Bronchial epithelial cell (primary cell): ENCODE data around the gene COX5A. TPM values are rescaled to one million over a fixed set of nuclear protein-coding genes. Genes with fewer than 3 reads are reported as not detected.
A peak's percentile ranks its signal among the peaks of the same experiment; 100 is the strongest.

ENCODE experiments used
- DNase-seq: peaks from one replicate; pipeline ENCODE4 v3.0.0-alpha.2; 2010; ENCODE audit warnings: low read depth
- FAIRE-seq: peaks from 2 replicates; lab custom pipeline; 2011; peaks lifted over from hg19 to GRCh38; lab: Jason Lieb, UNC
- H3K27me3 ChIP-seq: 2 replicates; pipeline ENCODE4 v1.5.1; 2011; ENCODE audit warnings: low read length; ENCODE audit not compliant: control insufficient read depth, insufficient read depth
- H3K36me3 ChIP-seq: 2 replicates; pipeline ENCODE4 v1.5.1; 2011; ENCODE audit warnings: low read length; ENCODE audit not compliant: control insufficient read depth, insufficient read depth
- H3K4me3 ChIP-seq: 2 replicates; pipeline ENCODE4 v1.5.1; 2011; ENCODE audit warnings: mild to moderate bottlenecking, low read depth, low read length, control low read depth
- total RNA-seq: library from RNA; depleted of rRNA; stranded (reverse); fragments of >200 nt; gene quantifications from 2 replicates; pipeline ENCODE4 v1.2.1, GENCODE V29; 2014
- TF ChIP-seq, protein P1 (sequence below): IDR thresholded peaks from 2 replicates; pipeline ENCODE4 v1.5.1; 2011; ENCODE audit warnings: mild to moderate bottlenecking, moderate library complexity, low read length, control low read depth, inconsistent platforms; ENCODE audit not compliant: insufficient read depth, severe bottlenecking

COX5A gene
- 55.3 and 66.6 TPM in 2 replicates for total RNA-seq

DNA sequence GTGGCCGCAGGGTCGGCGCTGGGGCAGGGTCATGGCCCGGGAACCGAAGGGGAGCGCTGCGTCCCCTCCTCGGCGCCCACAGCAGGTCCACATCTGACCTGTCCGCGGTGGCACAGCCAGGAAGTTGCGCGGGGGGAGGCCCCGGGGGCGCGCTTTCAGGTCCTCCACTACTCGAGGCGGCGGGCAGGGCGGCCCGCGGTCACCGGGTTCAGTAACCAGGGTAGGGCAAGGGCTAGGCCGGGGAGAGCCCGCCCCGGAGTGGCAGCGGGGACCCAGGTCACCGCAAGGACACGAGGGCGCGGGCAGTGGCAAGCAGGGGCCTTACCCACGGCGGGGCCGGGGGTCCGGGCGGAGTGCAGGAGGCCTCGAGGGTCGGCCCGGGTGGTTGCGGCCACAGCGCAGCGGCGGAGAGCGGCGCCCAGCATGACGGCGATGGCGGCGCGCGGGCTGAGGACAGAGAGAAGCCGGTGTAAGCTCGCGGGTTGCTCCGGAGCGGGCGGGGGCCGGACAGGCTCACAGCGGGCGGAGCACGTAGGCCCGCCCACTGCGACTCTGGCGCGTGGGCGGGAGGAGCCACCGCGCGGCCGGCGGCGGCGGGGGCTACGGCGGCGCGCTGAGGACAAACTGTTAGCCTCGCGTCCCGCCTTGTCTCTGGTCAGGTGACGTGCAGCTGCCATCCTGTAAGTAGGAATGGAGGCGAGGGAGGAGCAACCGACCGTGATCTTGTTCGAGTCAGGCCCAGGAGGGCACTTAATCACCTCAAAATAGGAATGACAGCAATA is at the start of gene COX5A:
COX5A (minus strand) TSS at position 484 of the 782 bp plus-strand sequence; CDS start at position 425, 59 bp downstream.
- TF ChIP-seq, protein P1, sequence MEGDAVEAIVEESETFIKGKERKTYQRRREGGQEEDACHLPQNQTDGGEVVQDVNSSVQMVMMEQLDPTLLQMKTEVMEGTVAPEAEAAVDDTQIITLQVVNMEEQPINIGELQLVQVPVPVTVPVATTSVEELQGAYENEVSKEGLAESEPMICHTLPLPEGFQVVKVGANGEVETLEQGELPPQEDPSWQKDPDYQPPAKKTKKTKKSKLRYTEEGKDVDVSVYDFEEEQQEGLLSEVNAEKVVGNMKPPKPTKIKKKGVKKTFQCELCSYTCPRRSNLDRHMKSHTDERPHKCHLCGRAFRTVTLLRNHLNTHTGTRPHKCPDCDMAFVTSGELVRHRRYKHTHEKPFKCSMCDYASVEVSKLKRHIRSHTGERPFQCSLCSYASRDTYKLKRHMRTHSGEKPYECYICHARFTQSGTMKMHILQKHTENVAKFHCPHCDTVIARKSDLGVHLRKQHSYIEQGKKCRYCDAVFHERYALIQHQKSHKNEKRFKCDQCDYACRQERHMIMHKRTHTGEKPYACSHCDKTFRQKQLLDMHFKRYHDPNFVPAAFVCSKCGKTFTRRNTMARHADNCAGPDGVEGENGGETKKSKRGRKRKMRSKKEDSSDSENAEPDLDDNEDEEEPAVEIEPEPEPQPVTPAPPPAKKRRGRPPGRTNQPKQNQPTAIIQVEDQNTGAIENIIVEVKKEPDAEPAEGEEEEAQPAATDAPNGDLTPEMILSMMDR = no peak
- peak within 1 kb of the TSS; percentile 81 for H3K4me3 ChIP-seq
- DNase-seq (peak; percentile 90), FAIRE-seq (no peak)
- H3K27me3 ChIP-seq = no peaks in the 10 kb centered on the region
- no peaks in the 10 kb centered on the region for H3K36me3 ChIP-seq

DNA sequence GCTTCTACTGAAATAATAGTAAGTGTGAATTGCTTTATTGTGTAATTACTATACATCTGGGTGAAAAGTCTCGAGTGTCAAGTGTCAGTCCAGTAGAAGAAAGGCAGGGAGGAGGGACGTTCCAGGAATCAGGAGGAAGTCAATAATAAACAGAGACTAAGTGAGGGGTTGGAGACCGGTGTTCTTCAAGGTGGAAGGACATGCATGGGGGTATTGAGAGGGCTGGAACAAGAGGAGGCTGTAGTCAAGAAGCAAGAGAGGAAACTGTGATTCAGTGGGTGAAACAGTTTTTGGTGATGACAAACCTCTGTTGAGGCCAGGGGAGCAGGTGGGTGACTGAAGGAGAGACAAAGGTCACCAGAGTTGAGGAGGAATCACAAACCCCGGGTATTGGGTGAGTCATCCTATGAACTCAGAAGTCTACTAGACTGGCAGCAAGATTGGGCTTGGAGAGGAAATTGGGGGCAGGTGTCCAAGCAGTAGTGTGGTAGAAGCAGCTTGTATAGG is 45.9 kb upstream of the COX5A start:
- DNase-seq (peak; percentile 72), FAIRE-seq (no peak)
- Histone ChIP-seq H3K4me3 (no peak overlapping the region), H3K27me3 (peaks cover 1% of the 10 kb centered on the region), H3K36me3 (no peaks in the 10 kb centered on the region)
- TF ChIP-seq, protein P1 = no peak

DNA sequence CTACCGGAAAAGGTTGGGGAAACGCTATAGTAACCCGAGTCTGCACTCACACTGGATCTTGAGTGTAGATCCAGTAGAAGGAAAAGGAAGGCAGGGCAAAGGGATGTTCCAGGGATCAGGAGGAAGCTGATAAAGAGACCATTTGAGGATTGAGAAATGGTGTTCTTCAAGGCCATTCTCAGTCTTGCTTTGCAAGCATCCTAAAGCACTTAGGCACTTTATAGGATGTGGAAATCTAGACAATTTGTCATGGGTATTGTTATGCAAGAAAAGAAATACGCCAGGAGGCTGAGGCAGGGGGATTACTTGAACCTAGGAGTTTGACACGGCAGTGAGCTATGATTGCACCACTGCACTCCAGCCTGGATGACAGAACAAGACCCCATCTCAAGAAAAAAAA is 44.3 kb upstream of the COX5A start:
- Histone ChIP-seq H3K27me3 (peaks cover 1% of the 10 kb centered on the region), H3K36me3 (no peaks in the 10 kb centered on the region), H3K4me3 (no peak overlapping the region)
- DNase-seq = no peak
- FAIRE-seq = no peak
- TF ChIP-seq, protein P1 = no peak

DNA sequence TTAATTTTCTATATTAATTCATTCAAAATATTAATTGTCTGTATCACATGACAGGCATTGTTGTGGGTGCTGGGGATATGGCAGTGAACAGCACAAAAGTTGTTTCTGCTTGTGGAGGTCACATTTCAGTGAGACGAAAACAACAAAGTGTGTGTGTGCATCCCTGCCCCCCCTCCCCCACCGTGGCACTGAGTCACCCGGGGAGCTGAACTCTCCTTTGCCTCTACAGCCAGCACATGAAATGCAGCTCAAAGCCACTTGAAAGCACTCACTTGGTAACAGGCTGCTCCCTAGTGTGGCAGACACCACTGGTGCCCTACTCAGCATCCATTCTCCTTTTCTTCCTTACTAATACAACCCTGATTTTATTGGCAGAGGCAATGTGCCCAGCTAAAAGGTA is 40.6 kb upstream of the COX5A start:
- Histone ChIP-seq H3K27me3 (no peaks in the 10 kb centered on the region), H3K36me3 (no peaks in the 10 kb centered on the region), H3K4me3 (no peak overlapping the region)
- DNase-seq (peak; percentile 18), FAIRE-seq (no peak)
- TF ChIP-seq, protein P1 = no peak

DNA sequence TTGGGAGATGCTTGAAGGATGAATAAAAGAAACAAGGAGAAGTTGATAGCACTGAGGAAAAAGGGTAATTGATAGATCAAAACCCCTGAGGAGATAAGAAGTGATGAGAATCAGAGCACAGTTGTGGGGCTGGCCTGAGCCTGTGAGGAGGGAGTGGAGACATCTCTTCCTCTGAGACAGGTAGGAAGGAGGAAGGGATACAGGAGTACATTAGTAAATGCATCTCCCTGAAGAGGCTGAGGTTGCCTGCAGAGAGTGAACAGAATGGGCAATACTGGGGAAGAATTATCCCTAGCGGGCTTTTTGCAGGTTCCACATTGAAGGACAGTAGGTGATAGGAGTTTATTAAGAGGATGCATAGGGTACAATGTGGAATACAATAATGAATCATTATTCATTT is 40.2 kb upstream of the COX5A start:
- DNase-seq (no peak), FAIRE-seq (no peak)
- no peak overlapping the region for H3K4me3 ChIP-seq
- H3K36me3 ChIP-seq = no peaks in the 10 kb centered on the region
- H3K27me3 ChIP-seq = no peaks in the 10 kb centered on the region
- TF ChIP-seq, protein P1 = no peak
